HFF-Myc (cell line): ENCODE measurements around the gene BATF2.

ENCODE experiments used
- DNase-seq: peaks from one replicate; pipeline ENCODE4 v3.0.0-alpha.2; 2011; ENCODE audit warnings: low read depth; ENCODE audit errors: extremely low read depth
- H3K4me3 ChIP-seq: replicated peaks from 2 replicates; pipeline ENCODE4 v1.5.1; 2011; ENCODE audit warnings: low read depth, mild to moderate bottlenecking, control low read depth, low read length
- CTCF ChIP-seq: IDR thresholded peaks from 2 replicates; pipeline ENCODE4 v1.5.1; 2012; ENCODE audit warnings: mild to moderate bottlenecking, low read depth, low read length, control low read depth; ENCODE audit errors: missing control alignments

The BATF2 gene

GRCh38 chr11:64970731-64971151, 26.0 kb downstream of the BATF2 start:
- no peak for DNase-seq
- no peak for TF ChIP-seq CTCF
- no peak overlapping the region for H3K4me3 ChIP-seq

- H3K4me3 ChIP-seq, result no peak overlapping the region
- peak; percentile 21 for DNase-seq
- no peak for TF ChIP-seq CTCF
Observed at GRCh38 chr11:64969209-64969608, 27.6 kb downstream of the BATF2 start.

- no peak overlapping the region for H3K4me3 ChIP-seq
- no peak for TF ChIP-seq CTCF
- DNase-seq, result no peak
Observed at GRCh38 chr11:64967375-64967774, 29.4 kb downstream of the BATF2 start.

- TF ChIP-seq CTCF, result no peak
- H3K4me3 ChIP-seq, result no peak overlapping the region
- no peak for DNase-seq
Observed at GRCh38 chr11:64963072-64963631, 33.6 kb downstream of the BATF2 start.

- TF ChIP-seq CTCF, result no peak
- H3K4me3 ChIP-seq, result no peak overlapping the region
- no peak for DNase-seq
Observed at GRCh38 chr11:64960719-64961118, 36.1 kb downstream of the BATF2 start.

- DNase-seq, result no peak
- no peak overlapping the region for H3K4me3 ChIP-seq
- no peak for TF ChIP-seq CTCF
Observed at GRCh38 chr11:64959498-64959897, 37.3 kb downstream of the BATF2 start.

GRCh38 chr11:64954201-64954600, 42.6 kb downstream of the BATF2 start:
- no peak for TF ChIP-seq CTCF
- DNase-seq, result no peak
- H3K4me3 ChIP-seq, result no peak overlapping the region
